PC-9 (cell line): Measurements from ENCODE around the gene PPP1R27.

Experiments used
- EZH2 ChIP-seq: fragments of 200-600 bp; sonication (generic); IDR thresholded peaks from 2 replicates; pipeline ENCODE4 v1.8.0; 2017; ENCODE audit warnings: antibody characterized with exemption, low read depth
- TF ChIP-seq, protein P1 (sequence below): fragments of 200-600 bp; sonication (generic); conservative IDR thresholded peaks from 2 replicates; pipeline ENCODE4 v1.6.1; 2017; ENCODE audit warnings: mixed run types, antibody characterized with exemption, mild to moderate bottlenecking, moderate library complexity

DNA sequence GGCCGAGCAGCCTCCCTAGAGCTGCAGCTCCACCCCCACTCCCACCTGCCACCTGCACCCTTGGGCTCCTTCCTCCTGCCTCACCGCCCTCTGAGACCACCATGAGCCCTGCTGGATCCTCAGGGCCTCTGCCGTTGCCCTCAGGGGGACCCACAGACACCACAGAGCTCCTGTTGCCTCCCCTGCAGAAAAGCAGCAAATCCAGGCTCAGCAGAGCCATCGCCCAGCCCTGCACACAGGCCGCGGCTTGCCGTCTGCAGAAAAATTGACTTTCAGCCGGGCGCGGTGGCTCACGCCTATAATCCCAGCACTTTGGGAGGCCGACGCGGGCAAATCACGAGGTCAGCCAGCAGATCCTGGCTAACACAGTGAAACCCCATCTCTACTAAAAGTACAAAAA, 7.0 kb upstream of the PPP1R27 start:
- TF ChIP-seq, protein P1, sequence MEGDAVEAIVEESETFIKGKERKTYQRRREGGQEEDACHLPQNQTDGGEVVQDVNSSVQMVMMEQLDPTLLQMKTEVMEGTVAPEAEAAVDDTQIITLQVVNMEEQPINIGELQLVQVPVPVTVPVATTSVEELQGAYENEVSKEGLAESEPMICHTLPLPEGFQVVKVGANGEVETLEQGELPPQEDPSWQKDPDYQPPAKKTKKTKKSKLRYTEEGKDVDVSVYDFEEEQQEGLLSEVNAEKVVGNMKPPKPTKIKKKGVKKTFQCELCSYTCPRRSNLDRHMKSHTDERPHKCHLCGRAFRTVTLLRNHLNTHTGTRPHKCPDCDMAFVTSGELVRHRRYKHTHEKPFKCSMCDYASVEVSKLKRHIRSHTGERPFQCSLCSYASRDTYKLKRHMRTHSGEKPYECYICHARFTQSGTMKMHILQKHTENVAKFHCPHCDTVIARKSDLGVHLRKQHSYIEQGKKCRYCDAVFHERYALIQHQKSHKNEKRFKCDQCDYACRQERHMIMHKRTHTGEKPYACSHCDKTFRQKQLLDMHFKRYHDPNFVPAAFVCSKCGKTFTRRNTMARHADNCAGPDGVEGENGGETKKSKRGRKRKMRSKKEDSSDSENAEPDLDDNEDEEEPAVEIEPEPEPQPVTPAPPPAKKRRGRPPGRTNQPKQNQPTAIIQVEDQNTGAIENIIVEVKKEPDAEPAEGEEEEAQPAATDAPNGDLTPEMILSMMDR, result no peak
- no peak for TF ChIP-seq EZH2
